MM.1S (cell line): Measurements from ENCODE around the gene EML5.

Experiments
- DNase-seq: peaks from one replicate; pipeline ENCODE4 v3.0.0-alpha.2; 2015
- H2AFZ ChIP-seq: fragments of 300-600 bp; sonication (generic); 2 replicates; pipeline ENCODE4 v1.6.0; 2016; ENCODE audit warnings: antibody characterized with exemption, low read length
- H3F3A ChIP-seq: fragments of 300-600 bp; sonication (generic); 2 replicates; pipeline ENCODE4 v1.6.1; 2016; ENCODE audit warnings: mild to moderate bottlenecking, antibody characterized with exemption, low read length, moderate library complexity, mixed read lengths; ENCODE audit not compliant: insufficient read depth
- H3K27ac ChIP-seq: fragments of 300-600 bp; sonication (generic); 2 replicates; pipeline ENCODE4 v1.5.1; 2016; ENCODE audit warnings: mild to moderate bottlenecking, low read length
- H3K27me3 ChIP-seq: fragments of 300-600 bp; sonication (generic); replicated peaks from 2 replicates; pipeline ENCODE4 v1.6.0; 2016; ENCODE audit warnings: low read length; ENCODE audit not compliant: insufficient read depth
- H3K36me3 ChIP-seq: fragments of 300-600 bp; sonication (generic); replicated peaks from 2 replicates; pipeline ENCODE4 v1.6.1; 2016; ENCODE audit warnings: mild to moderate bottlenecking, low read length, mixed read lengths; ENCODE audit not compliant: insufficient read depth
- H3K4me1 ChIP-seq: fragments of 300-600 bp; sonication (generic); 2 replicates; pipeline ENCODE4 v1.6.1; 2016; ENCODE audit warnings: low read length, mixed read lengths
- H3K4me2 ChIP-seq: fragments of 300-600 bp; sonication (generic); 2 replicates; pipeline ENCODE4 v1.6.0; 2016; ENCODE audit warnings: low read depth, low read length
- H3K4me3 ChIP-seq: fragments of 300-600 bp; sonication (generic); 2 replicates; pipeline ENCODE4 v1.5.1; 2016; ENCODE audit warnings: low read length, mixed read lengths
- H3K79me2 ChIP-seq: fragments of 300-600 bp; sonication (generic); 2 replicates; pipeline ENCODE4 v1.6.1; 2016; ENCODE audit warnings: mixed run types, low read length, mixed read lengths
- H3K9ac ChIP-seq: fragments of 300-600 bp; sonication (generic); 2 replicates; pipeline ENCODE4 v1.6.1; 2016; ENCODE audit warnings: low read length, mixed read lengths
- H3K9me2 ChIP-seq: fragments of 300-600 bp; sonication (generic); replicated peaks from 2 replicates; pipeline ENCODE4 v1.6.1; 2016; ENCODE audit warnings: mild to moderate bottlenecking, low read length, mixed read lengths; ENCODE audit not compliant: insufficient read depth
- H3K9me3 ChIP-seq: fragments of 300-600 bp; sonication (generic); replicated peaks from 2 replicates; pipeline ENCODE4 v1.6.1; 2016; ENCODE audit warnings: mild to moderate bottlenecking, low read length, mixed read lengths; ENCODE audit not compliant: insufficient read depth
- H4K20me1 ChIP-seq: fragments of 300-600 bp; sonication (generic); 2 replicates; pipeline ENCODE4 v1.6.1; 2016; ENCODE audit warnings: mild to moderate bottlenecking, low read length, moderate library complexity, mixed read lengths; ENCODE audit not compliant: insufficient read depth
- EZH2 ChIP-seq: fragments of 300-600 bp; sonication (generic); optimal IDR thresholded peaks from 2 replicates; pipeline ENCODE3; 2017; ENCODE audit warnings: low read depth, mild to moderate bottlenecking, antibody characterized with exemption, low read length, mixed read lengths
- EZH2phosphoT487 ChIP-seq: fragments of 300-600 bp; sonication (generic); IDR thresholded peaks from 2 replicates; pipeline ENCODE4 v1.6.1; 2018; ENCODE audit warnings: antibody characterized with exemption, low read length
- TF ChIP-seq, protein P1 (sequence below): fragments of 300-600 bp; sonication (generic); IDR thresholded peaks from 2 replicates; pipeline ENCODE4 v1.5.1; 2016; ENCODE audit warnings: antibody characterized with exemption, low read length, mixed read lengths

EML5 gene

GRCh38 chr14:88834883-88835431, 42.2 kb upstream of the EML5 start:
- TF ChIP-seq EZH2phosphoT487 (no peak), EZH2 (no peak)
- TF ChIP-seq, protein P1, sequence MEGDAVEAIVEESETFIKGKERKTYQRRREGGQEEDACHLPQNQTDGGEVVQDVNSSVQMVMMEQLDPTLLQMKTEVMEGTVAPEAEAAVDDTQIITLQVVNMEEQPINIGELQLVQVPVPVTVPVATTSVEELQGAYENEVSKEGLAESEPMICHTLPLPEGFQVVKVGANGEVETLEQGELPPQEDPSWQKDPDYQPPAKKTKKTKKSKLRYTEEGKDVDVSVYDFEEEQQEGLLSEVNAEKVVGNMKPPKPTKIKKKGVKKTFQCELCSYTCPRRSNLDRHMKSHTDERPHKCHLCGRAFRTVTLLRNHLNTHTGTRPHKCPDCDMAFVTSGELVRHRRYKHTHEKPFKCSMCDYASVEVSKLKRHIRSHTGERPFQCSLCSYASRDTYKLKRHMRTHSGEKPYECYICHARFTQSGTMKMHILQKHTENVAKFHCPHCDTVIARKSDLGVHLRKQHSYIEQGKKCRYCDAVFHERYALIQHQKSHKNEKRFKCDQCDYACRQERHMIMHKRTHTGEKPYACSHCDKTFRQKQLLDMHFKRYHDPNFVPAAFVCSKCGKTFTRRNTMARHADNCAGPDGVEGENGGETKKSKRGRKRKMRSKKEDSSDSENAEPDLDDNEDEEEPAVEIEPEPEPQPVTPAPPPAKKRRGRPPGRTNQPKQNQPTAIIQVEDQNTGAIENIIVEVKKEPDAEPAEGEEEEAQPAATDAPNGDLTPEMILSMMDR, result no peak
- DNase-seq, result no peak
- Histone ChIP-seq H3K9ac (no peak overlapping the region), H3K4me3 (no peak overlapping the region), H3F3A (no peaks in the 10 kb centered on the region), H3K4me1 (no peaks in the 10 kb centered on the region), H3K9me3 (no peaks in the 10 kb centered on the region), H3K4me2 (no peak overlapping the region), H3K79me2 (no peaks in the 10 kb centered on the region), H3K36me3 (no peaks in the 10 kb centered on the region), H3K9me2 (no peaks in the 10 kb centered on the region), H4K20me1 (no peaks in the 10 kb centered on the region), H3K27ac (no peak overlapping the region), H2AFZ (no peak overlapping the region), H3K27me3 (no peaks in the 10 kb centered on the region)

GRCh38 chr14:88831284-88831683, 38.5 kb upstream of the EML5 start:
- H3K27ac ChIP-seq, result no peak overlapping the region
- DNase-seq, result no peak
- no peak overlapping the region for H3K9ac ChIP-seq
- no peaks in the 10 kb centered on the region for H3K27me3 ChIP-seq
- no peak overlapping the region for H3K4me3 ChIP-seq
- no peaks in the 10 kb centered on the region for H3F3A ChIP-seq
- no peaks in the 10 kb centered on the region for H3K79me2 ChIP-seq
- no peaks in the 10 kb centered on the region for H3K4me1 ChIP-seq
- H3K9me2 ChIP-seq, result no peaks in the 10 kb centered on the region
- H3K9me3 ChIP-seq, result no peaks in the 10 kb centered on the region
- no peaks in the 10 kb centered on the region for H3K36me3 ChIP-seq
- TF ChIP-seq, protein P1, result no peak
- TF ChIP-seq EZH2 (no peak), EZH2phosphoT487 (no peak)
- H4K20me1 ChIP-seq, result no peaks in the 10 kb centered on the region
- H2AFZ ChIP-seq, result no peak overlapping the region
- H3K4me2 ChIP-seq, result no peak overlapping the region

- no peaks in the 10 kb centered on the region for H3K4me1 ChIP-seq
- no peak overlapping the region for H3K9ac ChIP-seq
- H3K9me2 ChIP-seq, result no peaks in the 10 kb centered on the region
- no peaks in the 10 kb centered on the region for H3K36me3 ChIP-seq
- no peak for DNase-seq
- no peak overlapping the region for H3K4me2 ChIP-seq
- H3K79me2 ChIP-seq, result no peaks in the 10 kb centered on the region
- no peaks in the 10 kb centered on the region for H4K20me1 ChIP-seq
- H3K27ac ChIP-seq, result no peak overlapping the region
- H3K9me3 ChIP-seq, result no peaks in the 10 kb centered on the region
- H3K4me3 ChIP-seq, result no peak overlapping the region
- no peaks in the 10 kb centered on the region for H3K27me3 ChIP-seq
- no peaks in the 10 kb centered on the region for H3F3A ChIP-seq
- TF ChIP-seq EZH2 (no peak), EZH2phosphoT487 (no peak)
- TF ChIP-seq, protein P1, result no peak
- H2AFZ ChIP-seq, result no peak overlapping the region
Observed at GRCh38 chr14:88829685-88830302, 37.0 kb upstream of the EML5 start.
